Stimulated activated CD4-positive, alpha-beta T cell treated with anti-CD3 and anti-CD28 coated beads, TNF-alpha, amount 100 ng/mL, for 48 hours (primary cell): ENCODE measurements around the gene MCF2L2.

Experiments used
- DNase-seq, 3 donors: peaks; one replicate each; pipeline ENCODE4 v3.0.0-alpha.2; 2020; ENCODE audit warnings: low read depth in 3 of 3

The MCF2L2 gene

DNA sequence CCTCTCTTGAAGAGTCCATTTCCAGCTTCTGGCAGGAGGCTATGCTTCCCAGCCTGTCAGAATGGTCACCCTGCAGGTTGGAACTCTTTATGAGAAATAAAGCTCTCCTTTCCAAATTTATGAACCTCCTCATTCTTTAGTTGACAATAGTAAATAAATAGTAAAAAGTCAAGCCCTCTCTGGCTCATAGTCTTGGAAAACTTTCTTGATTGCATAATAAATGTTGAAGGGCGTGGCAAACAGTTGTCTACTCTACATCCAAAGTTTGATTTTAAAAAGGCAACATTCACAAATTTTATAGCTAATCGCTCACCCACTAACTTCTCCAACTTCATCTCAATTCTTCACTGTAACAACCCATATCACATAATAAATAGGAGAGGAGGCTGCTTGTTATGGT lies 58.8 kb downstream of the MCF2L2 start:
- no peak for DNase-seq

DNA sequence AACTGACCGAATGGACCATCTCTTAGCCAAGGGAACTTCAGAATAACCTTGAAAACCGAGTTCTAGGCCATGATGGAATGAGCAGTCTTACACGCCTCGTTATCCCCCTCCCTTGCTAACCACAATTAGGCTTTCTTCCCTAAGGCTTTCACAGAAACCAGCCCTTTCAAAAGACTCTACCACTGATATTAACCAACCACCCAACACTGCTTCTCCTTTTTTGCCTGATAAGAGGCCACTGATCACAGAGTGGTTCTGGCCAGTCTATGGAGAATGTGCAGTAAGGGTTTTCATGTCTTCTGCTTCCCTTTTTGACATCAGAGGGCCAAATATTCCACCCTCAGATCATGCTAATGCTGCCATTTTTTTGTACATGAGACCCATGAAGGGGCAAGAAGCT lies 59.3 kb downstream of the MCF2L2 start:
- DNase-seq = no peak

DNA sequence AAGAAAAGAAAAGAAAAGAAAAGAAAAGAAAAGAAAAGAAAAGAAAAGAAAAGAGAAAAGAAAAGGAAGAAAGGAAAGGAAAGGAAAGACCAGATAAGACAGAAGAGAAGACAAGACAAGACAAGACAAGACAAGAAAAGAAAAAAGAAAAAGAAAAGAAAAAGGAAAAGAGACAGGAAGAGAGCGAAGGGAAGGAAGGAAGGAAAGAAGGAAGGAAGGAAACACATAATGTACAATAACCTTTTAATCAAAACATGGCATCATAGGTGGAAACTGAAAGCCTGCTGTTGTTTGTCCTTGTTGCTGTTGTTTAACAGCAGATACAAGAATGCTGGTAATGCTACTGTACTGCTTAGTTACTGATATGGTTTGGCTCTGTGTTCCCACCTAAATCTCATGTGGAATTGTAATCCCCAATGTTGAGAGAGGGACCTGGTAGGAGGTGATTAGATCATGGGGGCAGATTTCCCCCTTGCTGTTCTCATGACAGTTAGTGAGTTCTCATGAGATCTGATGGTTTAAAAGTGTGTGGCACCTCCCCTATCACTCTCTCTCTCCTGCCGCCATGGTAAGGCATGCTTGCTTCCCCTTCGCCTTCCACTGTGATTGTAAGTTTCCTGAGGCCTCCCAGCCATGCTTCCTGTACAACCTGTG lies 67.3 kb downstream of the MCF2L2 start:
- DNase-seq = no peak

DNA sequence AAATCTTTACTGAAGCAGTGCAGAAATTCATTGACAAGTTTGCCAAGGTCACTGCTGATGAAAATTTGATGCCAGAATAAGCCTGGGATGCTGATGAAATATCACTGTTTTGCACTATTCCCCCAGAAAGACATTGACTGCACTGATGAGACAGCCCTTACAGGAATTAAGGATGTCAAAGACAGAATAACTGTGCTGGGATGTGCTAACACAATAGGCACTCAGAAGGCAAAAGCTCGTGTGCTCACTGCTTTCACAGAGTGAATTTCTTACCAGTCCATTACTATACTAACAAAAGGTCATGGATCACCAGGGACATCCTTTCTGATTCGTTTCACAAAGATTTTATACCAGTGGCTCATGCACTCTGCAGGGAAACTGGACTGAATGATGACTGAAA lies 69.4 kb downstream of the MCF2L2 start:
- no peak for DNase-seq

DNA sequence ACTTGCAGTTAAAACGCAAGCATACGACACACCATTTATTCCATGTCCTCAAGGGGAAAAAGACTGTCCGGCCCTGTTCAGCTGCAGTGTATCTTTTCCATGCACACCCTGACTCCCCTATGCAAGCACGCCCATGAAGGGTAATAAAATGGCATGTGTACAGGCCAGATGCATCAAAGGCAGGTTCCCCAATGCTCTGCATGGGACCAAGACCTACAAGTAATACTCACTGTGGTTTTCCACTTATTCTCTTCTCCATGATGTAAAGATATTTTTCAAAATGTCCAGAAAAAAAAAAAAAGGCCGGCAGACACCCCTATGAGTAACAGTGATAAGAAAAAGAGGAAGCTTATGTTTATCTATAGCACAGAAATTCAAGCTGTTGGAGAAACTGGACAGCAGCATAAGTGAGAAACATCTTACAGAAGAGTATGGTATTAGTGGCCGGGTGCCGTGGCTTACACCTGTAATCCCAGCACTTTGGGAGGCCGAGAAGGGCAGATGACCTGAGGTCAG lies 70.8 kb downstream of the MCF2L2 start:
- DNase-seq = no peak

DNA sequence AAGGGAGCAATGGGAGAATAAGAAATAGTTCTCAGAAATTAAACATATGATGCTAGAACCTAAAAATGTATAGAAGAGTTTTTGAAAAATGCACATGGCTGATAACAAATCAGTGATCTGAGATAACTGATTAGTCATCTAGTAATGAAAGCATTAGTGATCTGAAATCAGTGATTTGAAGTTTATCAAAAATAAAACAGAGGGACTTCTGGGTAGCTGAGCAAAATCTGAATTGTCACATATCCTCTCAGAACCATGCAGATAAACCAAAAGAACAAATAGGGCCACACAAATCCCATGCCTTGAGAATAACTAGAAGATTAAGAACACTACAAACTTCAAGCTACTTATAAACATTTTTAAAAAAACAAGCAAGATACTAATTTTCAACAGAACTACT lies 71.5 kb downstream of the MCF2L2 start:
- no peak for DNase-seq

DNA sequence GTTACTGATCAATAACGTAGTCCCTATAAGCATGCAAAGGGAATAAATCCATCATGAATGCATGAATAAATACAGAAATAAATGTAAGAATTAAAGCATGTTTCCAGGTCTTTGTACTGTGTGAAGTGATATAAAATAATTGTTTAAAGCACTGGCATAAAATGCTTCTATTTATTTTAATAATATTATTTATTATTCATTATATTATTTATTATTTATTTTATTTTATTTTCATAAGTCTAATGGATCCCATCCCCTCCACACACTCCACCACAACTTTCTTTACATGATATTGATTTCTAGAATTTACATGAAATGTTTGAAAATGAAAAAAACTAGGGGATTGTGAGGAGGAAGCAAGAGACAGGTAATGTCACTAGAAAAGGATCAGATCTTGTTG lies 73.5 kb downstream of the MCF2L2 start:
- DNase-seq = no peak

DNA sequence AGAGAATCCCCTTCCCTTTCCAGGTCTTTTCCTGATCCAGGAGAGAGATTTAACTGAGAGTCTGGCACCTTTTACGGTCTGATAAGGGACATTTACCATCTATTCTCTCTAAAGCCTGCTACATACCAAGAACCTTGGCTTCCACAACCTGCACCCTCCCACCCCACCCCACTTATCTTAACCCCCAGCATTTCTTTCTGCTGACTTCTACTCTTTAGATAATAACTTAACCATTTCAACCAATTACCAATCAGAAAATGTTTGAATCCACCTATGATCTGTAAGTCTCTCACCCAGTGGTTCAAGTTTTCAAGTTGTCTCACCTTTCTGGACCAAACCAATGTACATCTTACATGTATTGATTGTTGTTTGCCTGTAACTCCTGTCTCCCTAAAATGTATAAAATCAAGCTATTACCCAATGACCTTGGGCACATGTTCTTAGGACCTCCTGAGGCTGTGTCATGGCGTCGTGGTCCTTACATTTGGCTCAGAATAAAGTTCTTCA lies 74.0 kb downstream of the MCF2L2 start:
- no peak for DNase-seq

DNA sequence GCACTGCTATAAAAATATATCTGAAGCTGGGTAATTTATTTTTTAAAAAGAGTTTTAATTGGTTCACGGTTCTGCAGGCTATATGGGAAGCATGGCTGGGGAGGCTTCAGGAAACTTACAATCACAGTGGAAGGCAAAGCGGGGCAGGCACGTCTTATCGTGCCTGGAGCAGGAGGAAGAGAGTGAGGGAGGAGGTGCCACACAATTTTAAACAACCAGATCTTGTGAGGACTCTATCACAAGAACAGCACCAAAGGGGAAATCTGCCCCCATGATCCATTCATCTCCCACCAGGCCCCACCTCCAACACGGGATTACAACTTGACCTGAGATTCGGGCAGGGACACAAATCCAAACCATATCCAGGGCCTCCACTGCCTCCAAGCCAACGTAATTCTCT lies 75.0 kb downstream of the MCF2L2 start:
- DNase-seq = no peak

DNA sequence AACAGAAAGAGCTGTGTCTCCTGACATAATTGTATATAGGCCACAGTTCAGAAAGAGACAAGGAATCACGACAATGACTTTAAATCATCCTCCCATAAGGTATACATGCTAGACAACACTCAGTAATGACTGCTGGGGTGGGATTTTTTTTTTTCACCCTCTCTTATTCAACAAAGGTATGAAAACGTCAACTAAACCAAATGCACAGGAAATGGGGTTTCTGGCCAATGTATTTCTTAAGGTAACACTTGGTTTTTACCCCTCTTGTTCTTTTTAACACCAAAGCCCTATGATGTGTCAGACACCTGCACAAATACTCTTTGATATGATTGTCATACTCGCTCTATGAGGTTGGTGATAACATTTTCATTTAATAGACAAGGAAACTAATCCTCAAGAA lies 78.3 kb downstream of the MCF2L2 start:
- DNase-seq = no peak

DNA sequence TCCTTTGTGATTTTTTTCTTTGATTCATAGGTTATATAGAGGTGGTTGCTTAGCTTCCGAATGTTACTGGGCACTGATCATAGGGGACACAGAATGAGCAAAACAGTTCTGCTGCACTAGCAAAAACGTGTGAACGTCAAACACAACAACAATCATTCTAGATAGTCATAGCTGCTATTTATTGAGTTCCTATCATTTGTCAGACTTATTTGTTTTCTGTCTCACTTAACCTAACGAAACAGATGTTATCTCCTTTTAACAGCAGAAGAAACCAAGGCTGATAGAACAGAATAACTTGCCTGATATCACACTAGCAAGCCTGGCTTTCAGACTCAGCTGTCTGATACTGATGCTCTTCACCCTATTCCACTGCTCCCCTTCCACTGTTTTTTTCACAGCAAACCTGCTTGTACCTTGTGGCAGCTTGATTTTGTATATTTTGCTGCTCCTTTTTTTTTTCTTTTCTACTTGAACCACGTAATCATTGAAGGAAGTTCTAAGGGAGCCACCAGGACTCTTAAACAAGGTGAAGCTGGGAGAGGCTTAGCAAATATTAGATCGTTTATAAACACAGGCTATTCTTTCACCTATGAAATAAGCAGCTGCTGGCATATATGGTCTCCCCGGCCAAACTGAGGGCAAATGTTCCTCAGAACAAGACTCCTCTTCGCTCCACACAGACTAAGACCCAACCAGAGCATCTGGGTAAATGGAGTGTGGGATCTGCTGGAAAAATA lies 78.8 kb downstream of the MCF2L2 start:
- DNase-seq = no peak

DNA sequence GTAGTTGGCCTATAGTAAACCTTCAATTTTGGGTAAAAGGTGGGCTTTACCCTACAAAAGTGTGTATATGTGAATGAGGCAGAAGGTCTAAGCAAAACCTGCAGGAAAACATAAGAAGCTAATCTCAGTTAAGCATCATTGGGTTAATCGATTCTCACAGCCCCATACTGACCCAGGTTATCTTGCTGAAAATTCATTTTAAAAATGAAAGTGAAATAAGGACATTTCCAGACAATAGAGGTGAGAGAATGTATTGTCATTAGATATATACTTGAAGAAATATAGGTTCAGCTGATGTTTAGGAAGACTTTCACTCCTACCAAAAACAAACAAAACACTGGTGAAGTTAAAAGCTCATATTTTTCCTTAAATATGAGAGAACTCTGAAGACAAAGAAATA lies 85.6 kb downstream of the MCF2L2 start:
- DNase-seq = no peak

DNA sequence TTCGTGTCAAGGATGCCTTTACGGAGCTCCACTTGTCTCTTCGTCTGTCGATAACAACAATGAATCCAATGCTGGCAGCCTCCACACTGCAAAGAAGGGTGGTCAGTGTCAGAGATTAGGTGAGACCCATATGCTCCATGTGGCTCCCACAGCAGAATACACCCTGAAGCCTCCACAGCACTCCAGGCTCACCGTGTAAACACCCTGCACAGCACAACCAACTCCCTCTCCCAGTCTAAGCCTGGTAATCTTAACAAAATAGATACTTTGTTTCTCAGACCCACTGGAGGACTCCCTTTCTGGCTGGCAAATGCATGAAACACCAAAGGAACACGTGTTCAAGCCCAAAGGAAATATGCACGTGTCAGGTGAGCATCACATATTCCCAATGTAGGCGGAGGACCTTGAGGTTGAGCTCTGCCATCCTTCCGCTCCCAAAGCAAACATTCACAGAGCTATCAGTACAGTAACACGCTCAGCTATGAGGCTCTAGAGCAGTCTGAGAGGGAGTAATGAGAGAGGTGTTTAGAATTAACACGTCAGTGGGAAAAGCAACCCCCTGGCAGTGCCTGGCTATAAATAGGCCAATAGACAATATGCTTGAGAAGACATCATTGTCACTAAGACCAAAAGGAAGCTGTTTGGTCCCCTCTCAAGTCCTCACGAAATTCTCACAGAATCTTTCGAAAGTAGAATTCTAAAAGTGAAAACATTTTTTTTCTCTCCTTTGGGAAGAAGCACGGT lies 86.7 kb downstream of the MCF2L2 start:
- DNase-seq = no peak

DNA sequence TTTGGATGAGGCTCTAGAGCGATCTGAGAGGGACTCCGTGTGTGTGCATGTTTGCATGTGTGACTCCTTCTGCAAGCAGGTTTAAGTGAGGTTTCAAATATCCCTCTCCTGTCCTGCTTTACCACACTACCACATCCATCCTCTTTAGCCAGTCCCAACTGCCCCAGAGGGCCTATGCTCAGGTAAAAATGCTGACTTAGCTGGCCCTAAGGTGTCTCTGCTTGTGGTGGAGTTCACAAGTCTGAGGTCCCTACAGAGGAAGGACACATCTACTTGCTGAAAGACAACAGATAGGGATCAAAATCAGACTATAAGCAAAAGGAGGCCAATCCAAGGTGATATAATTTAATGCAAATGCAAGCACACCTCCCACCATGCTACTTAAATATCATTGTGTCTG lies 88.2 kb downstream of the MCF2L2 start:
- no peak for DNase-seq

DNA sequence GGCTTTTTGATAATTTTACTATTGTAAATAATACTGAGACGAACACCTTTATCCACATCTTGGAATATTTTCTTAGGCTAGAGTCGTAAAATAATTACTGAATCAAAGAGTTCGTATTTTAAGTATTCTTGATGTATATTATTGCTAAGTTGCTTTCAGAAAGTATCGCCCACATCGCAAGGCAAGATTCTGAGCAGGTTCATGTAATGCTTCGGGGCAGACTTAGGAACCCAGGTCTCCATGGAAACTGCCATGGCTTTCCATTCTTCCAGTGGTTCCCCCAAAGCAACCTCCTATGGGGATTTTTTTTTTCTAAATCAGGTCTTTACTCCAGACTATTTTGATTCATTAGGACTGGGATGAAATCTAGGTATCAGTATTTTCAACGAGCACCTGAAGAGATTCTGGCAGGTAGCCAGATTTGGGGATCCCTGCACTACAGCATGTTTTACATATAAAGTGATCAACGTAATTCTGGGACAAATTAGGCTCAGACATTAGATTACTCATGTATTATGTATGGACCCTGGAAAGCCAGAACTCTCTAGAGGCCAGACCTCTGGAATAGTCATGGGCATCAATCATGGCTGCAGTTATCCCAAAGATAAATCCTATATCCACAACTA lies 88.8 kb downstream of the MCF2L2 start:
- DNase-seq = no peak

DNA sequence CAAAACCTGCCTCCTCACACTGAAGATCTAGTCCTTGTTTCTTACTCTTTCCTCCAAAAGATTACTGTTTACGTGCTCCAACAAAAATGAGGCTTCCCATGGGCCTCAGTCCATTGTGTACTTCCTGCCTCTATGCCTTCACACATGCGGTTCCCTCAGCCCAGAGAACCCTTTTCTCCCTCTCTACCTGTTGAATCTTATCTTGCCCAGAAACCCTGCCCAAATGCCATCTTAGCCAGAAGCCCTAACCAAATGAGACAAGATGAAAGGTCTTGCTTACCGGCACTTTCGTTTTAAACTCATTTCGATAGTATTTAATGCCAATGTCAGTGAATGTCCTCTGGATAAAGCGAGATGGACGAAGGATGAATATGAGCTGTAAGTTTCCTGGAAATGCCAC lies 89.9 kb downstream of the MCF2L2 start:
- no peak for DNase-seq

DNA sequence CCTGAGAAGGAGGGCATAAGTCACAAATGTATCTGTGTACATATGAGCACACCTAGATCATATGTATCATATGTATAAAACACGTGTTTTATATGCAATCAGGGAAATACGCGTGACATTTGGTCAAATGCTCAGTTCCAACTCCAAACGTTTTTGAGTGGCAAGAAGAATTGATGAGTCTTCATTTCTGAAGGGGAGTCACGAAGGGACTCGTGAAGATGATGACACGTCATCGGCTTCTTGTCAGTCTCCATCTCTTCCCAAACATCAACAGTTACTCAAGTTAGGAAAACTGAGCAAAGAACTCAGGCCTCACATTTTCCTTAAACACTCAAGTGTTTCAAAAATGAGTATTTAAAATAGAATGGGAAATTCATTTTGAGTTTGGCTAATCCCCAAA lies 95.9 kb downstream of the MCF2L2 start:
- DNase-seq = no peak

DNA sequence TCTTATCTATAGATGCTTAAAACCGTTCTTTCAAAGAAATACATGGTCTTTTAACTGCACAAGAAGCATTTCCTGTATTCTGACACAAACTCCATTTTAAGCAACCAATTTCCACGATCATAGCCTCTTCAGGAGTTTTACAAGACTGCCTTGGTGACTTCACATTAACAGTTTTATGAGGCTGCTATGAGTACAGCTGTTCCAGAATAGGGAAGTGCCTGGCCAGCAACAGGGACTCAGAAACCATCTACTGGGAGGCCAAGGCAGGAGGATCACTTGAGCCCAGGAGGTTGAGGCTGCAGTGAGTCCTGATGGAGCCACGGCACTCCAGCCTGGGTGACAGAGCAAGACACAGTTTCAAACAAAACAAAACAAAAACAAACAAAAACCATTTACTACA lies 96.9 kb downstream of the MCF2L2 start:
- DNase-seq = no peak

DNA sequence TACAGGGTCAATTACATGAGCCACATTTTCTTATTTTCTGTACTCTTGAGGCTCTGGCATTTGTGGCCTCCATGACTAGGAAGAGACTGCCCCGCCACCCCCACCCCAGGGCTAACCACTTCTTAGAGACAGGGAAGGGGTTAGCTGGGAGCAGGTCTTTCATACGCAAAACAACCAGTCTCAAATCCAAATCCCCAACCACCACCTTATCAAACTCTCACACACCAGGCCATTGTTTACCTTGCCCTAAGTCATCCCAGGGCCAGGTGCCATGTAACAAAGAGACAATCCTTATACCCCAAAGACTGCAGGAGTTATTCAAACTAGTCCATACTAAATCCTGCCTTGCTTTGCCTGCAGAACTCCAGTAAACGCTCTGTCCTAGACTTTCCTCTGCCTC lies 97.5 kb downstream of the MCF2L2 start:
- DNase-seq = no peak

DNA sequence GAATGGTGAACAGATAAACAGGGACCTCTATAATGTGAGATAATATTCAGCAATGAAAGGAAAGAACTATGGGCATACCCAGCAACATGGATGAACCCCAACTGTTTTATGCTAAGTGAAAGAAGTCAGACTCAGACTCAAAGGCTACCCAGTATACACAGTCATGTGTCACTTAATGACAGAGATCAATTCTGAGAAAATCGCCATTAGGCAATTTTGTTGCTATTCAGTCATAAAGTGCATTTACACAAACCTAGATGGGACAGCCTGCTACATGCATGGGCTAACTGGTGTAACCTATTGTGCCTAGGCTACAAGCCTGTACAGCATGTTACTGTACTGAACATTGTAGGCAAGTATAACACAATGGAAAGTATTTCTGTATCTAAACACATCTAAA lies 98.9 kb downstream of the MCF2L2 start:
- DNase-seq = no peak

DNA sequence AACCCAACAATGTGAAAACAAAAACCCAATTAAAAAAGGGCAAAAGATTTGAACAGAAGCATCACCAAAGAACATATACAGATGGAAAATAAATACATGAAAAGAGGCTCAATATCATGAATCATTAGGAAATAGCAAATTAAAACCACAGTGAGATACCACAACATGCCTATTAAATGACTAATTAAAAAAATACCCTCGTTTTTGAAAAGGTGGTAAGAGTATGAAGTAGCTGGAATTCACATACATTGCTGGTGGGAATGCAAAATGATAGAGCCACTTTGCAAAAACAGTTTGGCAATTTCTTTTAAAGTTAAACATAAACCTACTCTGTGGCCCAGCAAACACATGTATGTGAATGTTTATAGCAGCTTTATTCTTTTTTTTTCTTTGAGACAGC lies 99.6 kb downstream of the MCF2L2 start:
- no peak for DNase-seq

DNA sequence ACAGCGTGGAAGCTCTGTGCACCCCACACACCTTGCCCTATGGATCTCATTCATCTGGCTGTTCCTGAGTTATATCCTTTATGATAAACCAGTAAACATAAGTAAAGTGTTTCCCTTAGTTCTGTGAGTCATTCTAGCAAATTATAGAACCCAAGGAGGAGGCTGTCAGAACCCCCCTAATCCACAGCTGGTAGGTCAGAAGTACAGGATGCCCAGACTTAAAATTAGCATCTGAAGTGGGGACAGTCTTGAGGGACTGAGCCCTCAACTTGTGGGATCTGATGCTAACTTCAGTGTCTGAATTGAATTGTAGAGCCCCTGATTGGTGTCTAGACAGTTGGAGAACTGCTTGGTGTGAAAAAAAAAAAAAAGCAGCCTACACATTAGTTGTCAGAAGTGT lies 100.3 kb downstream of the MCF2L2 start:
- no peak for DNase-seq
